Activated gamma-delta T cell treated with anti-CD3 and anti-CD28 coated beads, Interleukin-2, amount 50 U/mL, for 16 hours (primary cell): Measurements from ENCODE around the gene GRM7.

Experiments
- DNase-seq: peaks from one replicate; pipeline ENCODE4 v3.0.0-alpha.2; 2020; ENCODE audit warnings: low read depth

Gene GRM7

GRCh38 chr3:7789324-7789723 lies 928.4 kb downstream of the GRM7 start:
- DNase-seq: no peak

DNA sequence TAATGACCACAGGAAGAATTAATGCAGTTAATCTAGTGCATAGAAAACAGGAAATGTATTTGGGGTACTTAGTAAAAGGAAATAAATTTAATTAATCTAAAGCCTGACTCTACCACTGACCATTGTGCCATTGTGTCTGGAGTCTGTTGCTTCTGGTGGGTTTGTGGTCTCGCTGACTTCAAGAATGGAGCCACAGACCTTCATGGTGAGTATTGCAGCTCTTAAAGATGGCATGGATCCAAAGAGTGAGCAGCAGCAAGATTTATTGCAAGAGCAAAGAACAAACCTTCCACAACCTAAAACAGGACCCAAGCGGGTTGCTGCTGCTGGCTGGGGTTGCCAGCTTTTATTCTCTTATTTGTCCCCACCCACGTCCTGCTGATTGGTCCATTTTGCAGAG lies 929.2 kb downstream of the GRM7 start:
- no peak for DNase-seq
